DOHH2 (cell line): ENCODE measurements around the gene CCDC38.

Experiments used
- EZH2phosphoT487 ChIP-seq: fragments of 200-600 bp; sonication (generic); IDR thresholded peaks from 2 replicates; pipeline ENCODE4 v1.6.1; 2017; ENCODE audit warnings: borderline replicate concordance, mild to moderate bottlenecking, antibody characterized with exemption, low read length, moderate library complexity, mixed read lengths
- TF ChIP-seq, protein P1 (sequence below): fragments of 200-600 bp; sonication (generic); IDR thresholded peaks from one replicate; pipeline ENCODE4 v1.5.1; 2014; ENCODE audit warnings: antibody characterized with exemption, mild to moderate bottlenecking, low read depth, low read length; ENCODE audit not compliant: poor library complexity, severe bottlenecking

DNA sequence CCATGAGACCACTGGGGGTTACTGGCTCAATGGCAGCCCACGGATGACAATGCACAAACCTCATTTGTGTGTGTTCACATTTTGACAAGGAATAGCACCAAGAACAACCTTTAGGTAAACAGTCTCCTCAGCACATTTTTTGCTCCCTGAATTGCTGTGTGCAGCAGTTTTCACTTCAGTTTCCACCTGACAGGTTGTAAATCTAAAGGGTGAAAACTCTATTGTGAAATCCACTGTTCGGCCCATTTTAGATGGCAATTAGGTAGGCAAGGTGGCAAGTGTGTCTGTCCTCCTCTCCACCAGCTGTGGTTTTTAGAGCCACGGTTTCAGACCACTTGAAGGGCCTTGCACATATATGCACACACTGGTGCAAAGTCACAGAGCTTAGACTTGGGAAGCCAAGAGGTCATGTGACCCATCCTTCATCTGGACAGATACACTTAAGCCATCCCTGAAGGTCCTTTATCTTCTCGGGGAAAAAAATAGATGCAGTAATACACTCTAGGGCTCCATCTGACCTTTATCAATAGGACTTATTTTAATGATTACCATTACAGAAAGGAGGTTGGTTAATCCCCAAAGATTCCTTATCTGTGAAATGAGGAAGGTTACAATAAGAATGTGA lies 30.5 kb upstream of the CCDC38 start:
- TF ChIP-seq, protein P1, sequence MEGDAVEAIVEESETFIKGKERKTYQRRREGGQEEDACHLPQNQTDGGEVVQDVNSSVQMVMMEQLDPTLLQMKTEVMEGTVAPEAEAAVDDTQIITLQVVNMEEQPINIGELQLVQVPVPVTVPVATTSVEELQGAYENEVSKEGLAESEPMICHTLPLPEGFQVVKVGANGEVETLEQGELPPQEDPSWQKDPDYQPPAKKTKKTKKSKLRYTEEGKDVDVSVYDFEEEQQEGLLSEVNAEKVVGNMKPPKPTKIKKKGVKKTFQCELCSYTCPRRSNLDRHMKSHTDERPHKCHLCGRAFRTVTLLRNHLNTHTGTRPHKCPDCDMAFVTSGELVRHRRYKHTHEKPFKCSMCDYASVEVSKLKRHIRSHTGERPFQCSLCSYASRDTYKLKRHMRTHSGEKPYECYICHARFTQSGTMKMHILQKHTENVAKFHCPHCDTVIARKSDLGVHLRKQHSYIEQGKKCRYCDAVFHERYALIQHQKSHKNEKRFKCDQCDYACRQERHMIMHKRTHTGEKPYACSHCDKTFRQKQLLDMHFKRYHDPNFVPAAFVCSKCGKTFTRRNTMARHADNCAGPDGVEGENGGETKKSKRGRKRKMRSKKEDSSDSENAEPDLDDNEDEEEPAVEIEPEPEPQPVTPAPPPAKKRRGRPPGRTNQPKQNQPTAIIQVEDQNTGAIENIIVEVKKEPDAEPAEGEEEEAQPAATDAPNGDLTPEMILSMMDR: no peak
- TF ChIP-seq EZH2phosphoT487: no peak
